NCI-H146 treated with DMSO at 0.1 percent for 48 hours (cell line): ENCODE results near the gene NACAD.
A peak's percentile ranks its signal among the peaks of the same experiment; 100 is the strongest.
"Not testable (repeated sequence)": the region's sequence is repeated elsewhere in the genome, so short reads cannot be mapped to it uniquely, and the experiment has no call there.

Source experiments
- DNase-seq: peaks from one replicate; lab custom pipeline; 2025; ENCODE audit not compliant: unreplicated experiment; lab: John Stamatoyannopoulos, UW

NACAD gene

DNA sequence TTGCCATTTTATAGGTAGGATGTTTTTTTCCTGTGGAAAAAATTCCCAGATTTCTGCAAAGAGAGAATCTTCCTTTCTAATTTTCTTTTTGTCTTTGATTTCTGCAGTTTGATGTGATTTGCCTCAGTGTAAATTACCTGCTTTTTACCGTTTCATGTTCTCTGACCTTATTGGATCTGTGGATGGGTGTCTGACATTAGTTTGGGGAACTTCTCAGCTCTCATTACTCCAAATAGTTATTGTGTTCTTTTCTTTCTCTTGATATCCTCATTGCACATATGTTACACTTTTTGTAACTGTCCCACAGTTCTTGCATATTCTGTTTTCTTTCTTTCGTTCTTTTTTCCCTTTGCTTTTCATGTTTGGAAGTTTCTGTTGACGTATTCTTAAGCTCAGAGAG is 28.5 kb downstream of the NACAD start:
- DNase-seq = no peak

GRCh38 chr7:45057878-45058277 is 30.9 kb downstream of the NACAD start:
- no peak for DNase-seq

DNA sequence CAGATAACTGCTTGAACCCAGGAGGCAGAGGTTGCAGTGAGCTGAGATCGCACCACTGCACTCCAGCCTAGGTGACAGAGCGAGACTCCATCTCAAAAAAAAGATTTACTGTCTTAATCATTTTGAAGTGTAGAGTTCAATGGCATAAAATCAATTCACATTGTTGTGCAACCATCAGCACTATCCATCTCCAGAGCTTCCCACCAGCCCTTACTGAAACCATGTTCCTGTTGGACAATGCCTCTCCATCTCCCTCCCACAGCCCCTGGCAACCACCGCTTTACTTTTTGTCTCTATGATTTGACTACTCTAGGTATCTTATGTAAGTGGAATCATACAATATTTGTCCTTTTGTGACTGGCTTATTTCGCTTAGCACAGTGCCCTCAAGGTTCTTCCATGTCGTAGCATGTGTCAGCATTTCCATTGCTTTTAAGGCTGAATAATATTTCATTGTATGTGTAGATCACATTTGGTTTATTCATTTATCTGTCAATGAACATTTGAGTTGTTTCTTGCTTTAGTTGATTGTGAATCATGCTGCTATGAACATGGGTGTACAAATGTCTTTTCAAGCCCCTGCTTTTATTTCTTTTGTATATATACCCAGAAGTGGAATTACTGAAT is 33.1 kb downstream of the NACAD start:
- DNase-seq = no peak

DNA sequence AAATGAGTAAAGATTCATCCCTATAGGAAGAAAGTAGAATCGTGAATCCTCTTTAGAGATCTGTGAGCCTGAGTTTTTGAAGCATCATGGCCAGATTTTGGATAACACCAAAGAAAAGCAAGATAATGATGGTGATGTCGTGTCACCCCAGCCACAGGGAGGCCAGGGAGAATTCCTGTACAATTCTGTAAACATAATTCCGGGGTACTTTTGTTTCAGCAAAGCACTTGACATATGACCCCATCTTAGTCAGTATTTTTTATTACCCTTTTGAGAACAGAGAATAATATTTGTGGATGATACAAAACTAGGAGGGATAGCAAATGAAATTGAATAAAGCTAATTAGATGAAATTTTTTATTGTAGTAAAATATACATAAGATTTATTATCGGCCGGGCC is 33.8 kb downstream of the NACAD start:
- no peak for DNase-seq

DNA sequence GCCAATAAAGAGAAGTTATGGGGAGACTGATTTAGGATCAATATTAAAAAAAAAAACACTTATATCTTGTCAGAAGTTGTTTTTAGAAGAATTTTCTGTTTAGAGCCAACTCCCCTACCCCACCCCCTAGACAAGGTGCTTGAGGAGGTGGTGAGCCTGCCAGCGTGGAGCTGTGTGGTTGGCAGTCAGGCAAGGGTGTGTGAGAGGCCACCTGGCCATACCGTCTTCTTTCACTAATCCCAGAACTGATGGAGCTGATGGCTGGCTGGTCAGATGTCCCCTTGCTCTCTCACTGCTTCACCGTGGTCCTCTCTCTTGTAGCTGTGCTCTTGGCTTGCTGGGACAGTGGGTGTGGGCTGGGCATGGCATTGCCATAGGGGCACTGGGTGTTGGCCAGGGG is 34.3 kb downstream of the NACAD start:
- DNase-seq = no peak

DNA sequence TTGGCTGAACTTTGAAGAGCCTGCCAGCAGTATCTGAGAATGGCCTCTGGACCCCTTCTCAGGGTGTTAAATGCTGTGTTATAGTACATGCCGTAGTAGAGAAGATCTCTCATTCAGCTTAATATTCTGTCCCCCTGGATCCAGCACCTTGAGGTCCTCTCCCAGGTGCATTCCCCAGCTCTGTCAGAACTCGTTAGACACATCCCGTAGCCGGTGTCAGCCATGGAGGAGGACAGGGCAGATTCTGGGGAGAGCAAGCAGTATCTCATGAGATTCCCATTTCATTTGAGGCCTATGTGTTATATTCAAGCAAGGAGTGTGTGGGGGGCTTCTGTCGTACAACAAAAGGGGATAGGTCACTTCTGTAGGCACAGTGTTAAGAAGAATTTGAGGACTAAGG is 34.8 kb downstream of the NACAD start:
- no peak for DNase-seq

DNA sequence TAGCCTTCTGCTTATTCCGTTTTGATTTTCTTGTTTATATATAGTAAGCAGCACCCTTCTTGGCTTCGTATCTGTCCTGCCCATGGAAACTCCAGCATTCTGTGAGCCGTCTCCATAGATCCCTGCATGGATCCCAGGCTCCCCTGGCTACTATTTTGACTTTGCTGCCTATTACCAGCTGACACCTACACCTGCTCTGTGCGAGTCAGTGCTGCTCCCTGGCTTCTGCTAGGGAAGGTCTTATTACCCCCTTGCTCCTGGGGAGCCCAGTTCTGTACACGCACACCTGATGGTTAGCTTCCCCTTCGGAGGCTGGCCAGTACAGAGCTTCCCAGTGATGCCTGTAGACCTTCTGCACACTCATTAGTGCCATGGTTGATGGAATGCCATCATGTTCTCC is 35.4 kb downstream of the NACAD start:
- no peak for DNase-seq

- no peak for DNase-seq
Measured at GRCh38 chr7:45052011-45052410, 36.8 kb downstream of the NACAD start.

- no peak for DNase-seq
Measured at GRCh38 chr7:45050198-45050597, 38.6 kb downstream of the NACAD start.

DNA sequence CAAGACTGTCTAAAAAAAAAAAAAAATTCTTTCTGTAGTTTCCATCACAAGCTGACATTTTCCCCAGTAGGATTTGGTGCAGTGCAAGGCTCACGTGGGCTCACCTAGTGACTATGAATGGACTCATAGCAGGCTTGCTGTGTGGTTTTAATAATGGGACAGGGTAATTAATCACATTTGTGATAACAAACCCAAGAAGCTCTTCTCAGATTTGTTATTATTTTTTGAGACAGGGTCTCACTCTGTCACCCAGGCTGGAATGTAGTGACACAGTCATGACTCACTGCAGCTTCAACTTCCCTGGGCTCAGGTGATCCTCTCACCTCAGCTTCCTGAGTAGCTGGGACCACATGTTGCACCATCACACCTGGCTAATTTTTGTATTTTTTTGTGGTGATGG is 40.0 kb downstream of the NACAD start:
- DNase-seq = no peak

GRCh38 chr7:45044338-45044737 is 44.4 kb downstream of the NACAD start:
- no peak for DNase-seq

DNA sequence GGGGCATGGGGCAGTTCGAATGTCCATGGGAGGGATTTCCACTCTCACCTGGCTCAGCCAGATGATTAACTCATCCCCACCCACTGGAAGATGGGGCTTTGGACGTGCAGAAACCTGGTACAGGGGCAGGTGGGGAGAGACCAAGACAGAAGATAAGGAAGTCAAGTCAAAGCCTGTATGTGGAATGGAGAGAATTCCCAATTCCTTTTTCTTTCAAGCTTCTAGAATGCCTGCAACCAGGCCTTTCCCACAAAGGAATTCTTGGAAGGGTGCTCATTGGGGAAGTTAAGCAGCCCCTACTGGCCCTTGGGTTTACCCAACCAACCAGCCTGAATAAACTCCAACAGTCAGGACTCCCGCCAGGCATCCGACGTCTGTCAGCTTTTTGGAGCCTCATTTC is 49.7 kb downstream of the NACAD start:
- no peak for DNase-seq

DNA sequence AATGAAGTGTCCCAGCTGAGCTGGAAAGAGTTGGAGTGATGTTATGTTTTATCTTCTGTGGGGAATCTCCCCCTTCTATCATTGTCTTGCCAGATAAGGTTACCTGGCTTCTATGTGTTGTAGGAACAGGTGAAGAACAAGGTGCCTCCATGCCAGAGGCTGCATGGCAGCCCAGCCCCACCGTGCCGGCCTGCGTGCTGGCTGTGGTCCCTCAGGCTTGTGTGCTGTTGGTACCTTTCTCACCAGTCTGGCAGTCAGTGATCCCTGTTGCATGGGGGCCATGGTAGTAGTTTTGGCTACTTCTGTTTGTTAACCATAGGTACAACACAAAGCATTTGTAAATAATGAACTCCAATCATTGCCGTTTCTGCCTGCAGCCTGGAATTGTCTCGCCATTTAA is 50.9 kb downstream of the NACAD start:
- DNase-seq = no peak

DNA sequence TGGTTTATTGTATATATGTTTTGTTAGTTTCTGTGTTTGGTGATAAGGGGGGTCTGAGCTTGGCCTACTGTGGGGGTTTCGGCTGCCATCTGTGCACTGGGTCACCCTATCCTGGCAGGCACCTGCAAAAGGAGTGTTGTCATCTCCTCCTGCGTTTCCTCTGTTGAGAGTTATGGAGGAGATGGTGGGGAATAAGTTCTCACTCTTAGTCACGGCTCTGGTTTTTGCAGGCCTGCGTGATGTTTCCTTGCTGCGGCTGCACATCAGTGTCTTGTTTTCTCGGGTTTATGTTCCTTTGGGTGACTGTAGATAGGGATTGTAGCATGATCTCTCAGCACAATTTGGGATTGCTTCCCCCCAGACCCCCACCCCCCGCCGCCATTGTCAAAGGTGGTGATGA is 52.0 kb downstream of the NACAD start:
- DNase-seq = no peak

GRCh38 chr7:45036317-45036716 is 52.5 kb downstream of the NACAD start:
- peak; percentile 13 for DNase-seq

DNA sequence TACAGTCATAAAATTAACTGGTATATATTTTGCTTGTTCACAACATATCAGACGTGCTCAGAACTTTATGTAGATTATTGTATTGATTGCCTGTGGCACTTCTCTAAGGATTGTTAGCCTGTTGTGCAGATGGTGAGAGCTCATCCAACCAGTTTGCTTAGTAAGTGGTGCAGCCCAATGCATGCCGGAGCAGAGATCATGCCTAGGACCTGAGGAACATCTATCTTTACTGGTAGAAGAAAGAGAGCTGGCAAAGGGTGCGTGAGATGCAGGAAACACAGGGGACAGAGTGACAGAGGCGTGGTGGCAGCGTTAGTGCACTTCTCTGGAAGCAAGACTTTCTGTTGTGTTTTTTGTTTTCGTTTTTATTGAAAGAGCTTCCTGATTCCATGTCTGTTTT is 52.9 kb downstream of the NACAD start:
- no peak for DNase-seq

DNA sequence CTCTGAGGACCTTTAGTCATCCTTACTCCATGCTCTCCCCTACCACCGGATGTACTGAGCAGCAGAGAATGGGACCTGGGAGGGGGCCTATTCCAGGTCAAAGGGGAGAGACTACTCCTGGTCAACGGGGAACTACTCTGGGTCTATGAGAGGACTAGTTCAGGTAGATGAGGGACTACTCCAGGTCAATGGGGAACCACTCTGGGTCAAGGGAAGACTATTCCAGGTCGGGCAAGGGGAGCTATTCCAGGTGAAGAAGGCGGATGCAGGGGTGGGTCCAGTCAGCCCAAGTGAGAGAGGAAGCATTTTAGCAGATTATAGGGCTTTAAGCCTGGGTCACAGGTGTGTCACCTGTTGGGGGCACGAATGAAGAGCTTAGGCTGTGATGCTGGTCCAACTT is 53.4 kb downstream of the NACAD start:
- no peak for DNase-seq

- not testable (repeated sequence) for DNase-seq
Measured at GRCh38 chr7:45034710-45035109, 54.1 kb downstream of the NACAD start.

- DNase-seq = no peak
Measured at GRCh38 chr7:45033931-45034290, 54.9 kb downstream of the NACAD start.

DNA sequence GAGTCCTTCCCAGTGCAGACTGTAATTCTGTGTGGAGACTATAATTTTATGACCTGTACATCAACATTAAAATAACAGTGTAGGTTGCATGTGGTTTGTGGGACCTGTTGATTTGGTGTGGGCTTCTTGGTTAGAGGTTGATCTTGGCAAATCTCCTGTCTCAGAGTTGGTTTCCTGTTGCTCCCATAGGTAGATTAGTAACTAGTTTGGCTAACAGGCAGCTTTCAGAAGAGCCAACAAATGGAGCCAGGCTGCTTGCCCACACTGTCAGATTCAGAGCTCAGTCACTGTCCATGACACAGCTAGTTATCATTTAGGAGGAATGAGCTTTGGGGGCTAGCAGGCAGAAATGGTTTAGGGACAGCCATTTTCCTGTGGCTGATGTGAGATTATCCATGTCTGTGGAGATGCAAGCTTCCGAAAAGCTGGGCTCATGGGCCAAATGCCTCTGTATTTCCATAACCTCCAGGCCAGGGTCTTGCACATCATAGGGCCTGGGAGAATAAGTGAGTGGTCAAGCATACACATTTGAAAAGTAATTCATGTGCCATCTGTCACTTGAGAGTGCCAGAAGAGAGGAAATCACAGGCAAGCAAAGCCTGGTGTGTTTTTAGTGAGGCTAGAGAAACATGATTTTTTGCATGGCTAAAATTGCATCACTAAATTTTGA is 55.4 kb downstream of the NACAD start:
- DNase-seq = no peak

GRCh38 chr7:45032421-45032820 is 56.3 kb downstream of the NACAD start:
- DNase-seq = no peak

DNA sequence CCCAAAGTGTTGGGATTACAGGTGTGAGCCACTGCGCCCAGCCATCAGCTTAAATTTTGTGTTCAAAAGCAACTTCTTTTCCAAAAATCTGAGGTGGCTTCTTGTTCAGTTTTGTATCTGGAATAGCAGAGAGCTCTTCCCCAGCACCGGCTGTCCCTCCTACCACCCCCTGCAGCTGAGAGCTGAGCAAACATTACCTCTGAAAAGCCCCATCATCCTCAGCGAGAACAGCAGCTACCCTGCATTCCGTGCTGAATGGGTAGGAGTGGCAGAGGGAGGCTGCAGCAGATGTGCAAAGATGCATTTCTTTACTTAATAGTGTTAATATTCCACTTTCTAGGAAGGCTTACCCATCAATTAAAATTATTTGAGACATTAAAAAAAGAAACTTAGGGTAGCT is 56.9 kb downstream of the NACAD start:
- peak; percentile 33 for DNase-seq
